GM21423 (cell line): ENCODE data around the gene GRM2.
"Not testable (repeated sequence)": the region's sequence is repeated elsewhere in the genome, so short reads cannot be mapped to it uniquely, and the experiment has no call there.

Experiments
- ATAC-seq: cut with Tn5 transposase; IDR thresholded peaks from one replicate; pipeline ENCODE4 v1.9.1; 2021; ENCODE audit warnings: mild to moderate bottlenecking, moderate library complexity; ENCODE audit not compliant: unreplicated experiment

The GRM2 gene

GRCh38 chr3:51721062-51721745 lies 14.3 kb downstream of the GRM2 start:
- no peak for ATAC-seq

- no peak for ATAC-seq
Measured at GRCh38 chr3:51722362-51722761, 15.5 kb downstream of the GRM2 start.

GRCh38 chr3:51727500-51727899 lies 20.6 kb downstream of the GRM2 start:
- ATAC-seq: no peak

GRCh38 chr3:51729042-51729633 lies 22.3 kb downstream of the GRM2 start:
- no peak for ATAC-seq

- no peak for ATAC-seq
Measured at GRCh38 chr3:51733859-51734571, 27.1 kb downstream of the GRM2 start.

- no peak for ATAC-seq
Measured at GRCh38 chr3:51734572-51734907, 27.7 kb downstream of the GRM2 start.

- no peak for ATAC-seq
Measured at GRCh38 chr3:51735039-51735438, 28.2 kb downstream of the GRM2 start.

- ATAC-seq: no peak
Measured at GRCh38 chr3:51735950-51736349, 29.1 kb downstream of the GRM2 start.

GRCh38 chr3:51739110-51739509 lies 32.2 kb downstream of the GRM2 start:
- no peak for ATAC-seq

- ATAC-seq: not testable (repeated sequence)
Measured at GRCh38 chr3:51742320-51742719, 35.5 kb downstream of the GRM2 start.

GRCh38 chr3:51742978-51743377 lies 36.1 kb downstream of the GRM2 start:
- not testable (repeated sequence) for ATAC-seq

GRCh38 chr3:51747840-51748239 lies 41.0 kb downstream of the GRM2 start:
- ATAC-seq: no peak

- ATAC-seq: no peak
Measured at GRCh38 chr3:51748327-51748726, 41.5 kb downstream of the GRM2 start.

GRCh38 chr3:51750878-51751277 lies 44.0 kb downstream of the GRM2 start:
- no peak for ATAC-seq

- no peak for ATAC-seq
Measured at GRCh38 chr3:51751287-51751686, 44.4 kb downstream of the GRM2 start.

GRCh38 chr3:51753763-51754750 lies 47.2 kb downstream of the GRM2 start:
- not testable (repeated sequence) for ATAC-seq

GRCh38 chr3:51759203-51759602 lies 52.3 kb downstream of the GRM2 start:
- no peak for ATAC-seq
